SK-N-SH (cell line): ENCODE measurements around the gene DNAJC4. TPM values are rescaled to one million over a fixed set of nuclear protein-coding genes. Genes with fewer than 3 reads are reported as not detected.

Source experiments
- CTCF ChIA-PET: fragments of 300-600, 350-600 bp; formaldehyde crosslinking; extraction: SDS; loops from one replicate; lab custom pipeline; 2021; lab: Yijun Ruan, JAX
- POLR2A ChIA-PET: fragments of 350-600 bp; sonication (Branson Sonifier 250); formaldehyde crosslinking; extraction: SDS; loops from one replicate; lab custom pipeline; 2020; ENCODE audit warnings: antibody characterized with exemption, inconsistent platforms; lab: Yijun Ruan, JAX
- DNase-seq: peaks from one replicate; pipeline ENCODE4 v3.0.0; 2012
- H2AFZ ChIP-seq: fragments of 200-600 bp; sonication (generic); 2 replicates; pipeline ENCODE4 v1.8.1; 2016; ENCODE audit warnings: antibody characterized with exemption, mild to moderate bottlenecking, low read depth
- H3F3A ChIP-seq: fragments of 200-600 bp; sonication (generic); replicated peaks from 2 replicates; pipeline ENCODE3; 2016; ENCODE audit warnings: antibody characterized with exemption, mild to moderate bottlenecking; ENCODE audit not compliant: insufficient read depth
- H3K27ac ChIP-seq, 2 experiments: fragments of 200-500 bp in 1 of 2; fragments of 200-600 bp in 1 of 2; sonication (Bioruptor generic) in 1 of 2; sonication (generic), shearing (Covaris generic) in 1 of 2; 2 replicates each; pipeline versions ENCODE4 v1.5.1 to v1.6.1; 2014 to 2016; ENCODE audit warnings: low read depth in 2 of 2, inconsistent platforms in 1 of 2, low read length in 1 of 2, mild to moderate bottlenecking in 1 of 2, mixed read lengths in 1 of 2
- H3K27me3 ChIP-seq: fragments of 200-600 bp; sonication (generic), shearing (Covaris generic); 2 replicates; pipeline ENCODE4 v1.6.1; 2016; ENCODE audit warnings: mixed run types; ENCODE audit not compliant: insufficient read depth
- H3K36me3 ChIP-seq, 2 experiments: fragments of 200-500 bp in 1 of 2; fragments of 200-600 bp in 1 of 2; sonication (Bioruptor generic) in 1 of 2; sonication (generic) in 1 of 2; replicated peaks in 1 of 2; 2 replicates each; pipeline versions ENCODE3 to v1.5.1; 2014 to 2016; ENCODE audit warnings: low read length in 1 of 2, mild to moderate bottlenecking in 1 of 2; ENCODE audit not compliant: insufficient read depth in 2 of 2, control insufficient read depth in 1 of 2
- H3K4me1 ChIP-seq, 2 experiments: fragments of 200-500 bp in 1 of 2; fragments of 200-600 bp in 1 of 2; sonication (Bioruptor generic) in 1 of 2; sonication (generic), shearing (Covaris generic) in 1 of 2; 2 replicates each; pipeline versions ENCODE4 v1.5.1 to v1.6.1; 2014 to 2016; ENCODE audit warnings: low read depth in 1 of 2, low read length in 1 of 2, mixed run types in 1 of 2; ENCODE audit not compliant: insufficient read depth in 2 of 2, control insufficient read depth in 1 of 2
- H3K4me2 ChIP-seq: fragments of 200-600 bp; sonication (generic), shearing (Covaris generic); 2 replicates; pipeline ENCODE4 v1.6.1; 2017; ENCODE audit warnings: mixed run types
- H3K4me3 ChIP-seq, 2 experiments: fragments of 200-500 bp in 1 of 2; fragments of 200-600 bp in 1 of 2; sonication (Bioruptor generic) in 1 of 2; sonication (generic), shearing (Covaris generic) in 1 of 2; 2 replicates each; pipeline versions ENCODE4 v1.5.1 to v1.8.1; 2014 to 2016; ENCODE audit warnings: low read depth in 2 of 2, inconsistent platforms in 1 of 2, low read length in 1 of 2, mild to moderate bottlenecking in 1 of 2, mixed read lengths in 1 of 2, moderate library complexity in 1 of 2
- H3K79me2 ChIP-seq: fragments of 200-600 bp; sonication (generic); 2 replicates; pipeline ENCODE4 v1.8.1; 2017; ENCODE audit warnings: mild to moderate bottlenecking; ENCODE audit not compliant: insufficient read depth
- H3K9ac ChIP-seq: fragments of 200-600 bp; sonication (generic); 2 replicates; pipeline ENCODE4 v1.6.1; 2017; ENCODE audit warnings: mixed run types
- H3K9me2 ChIP-seq: fragments of 200-600 bp; sonication (generic); 2 replicates; pipeline ENCODE4 v1.6.1; 2017; ENCODE audit warnings: mixed run types
- H3K9me3 ChIP-seq: fragments of 200-600 bp; sonication (generic); 2 replicates; pipeline ENCODE4 v1.6.1; 2017; ENCODE audit warnings: mixed run types, mild to moderate bottlenecking, moderate library complexity
- H4K20me1 ChIP-seq: fragments of 200-600 bp; sonication (generic); 2 replicates; pipeline ENCODE4 v1.6.1; 2017; ENCODE audit warnings: mild to moderate bottlenecking, mixed run types; ENCODE audit not compliant: insufficient read depth
- CTCF ChIP-seq: fragments of 200-600 bp; sonication (generic); IDR thresholded peaks from 2 replicates; pipeline ENCODE4 v1.6.1; 2017; ENCODE audit warnings: antibody characterized with exemption, mild to moderate bottlenecking, moderate library complexity
- EP300 ChIP-seq, 2 experiments: IDR thresholded peaks; 2 replicates each; pipeline versions ENCODE4 v1.4.0 to v1.6.1; 2012; ENCODE audit warnings: borderline replicate concordance in 1 of 2, low read depth in 1 of 2, low read length in 1 of 2
- FOXM1 ChIP-seq: IDR thresholded peaks from 2 replicates; pipeline ENCODE4 v1.4.0; 2012; ENCODE audit warnings: low read depth, mild to moderate bottlenecking
- GABPA ChIP-seq: IDR thresholded peaks from 2 replicates; pipeline ENCODE4 v1.4.0; 2012; ENCODE audit warnings: low read depth, mild to moderate bottlenecking
- IRF3 ChIP-seq: fragments of 150-350 bp; IDR thresholded peaks from 2 replicates; pipeline ENCODE4 v1.6.1; 2016; ENCODE audit warnings: mild to moderate bottlenecking, low read depth, low read length
- MXI1 ChIP-seq: IDR thresholded peaks from 2 replicates; pipeline ENCODE4 v1.6.1; 2012; ENCODE audit warnings: mild to moderate bottlenecking, low read depth, low read length, improper control_type of control experiment
- NFIC ChIP-seq: IDR thresholded peaks from 2 replicates; pipeline ENCODE4 v1.4.0; 2012; ENCODE audit warnings: borderline replicate concordance
- PBX3 ChIP-seq: IDR thresholded peaks from 2 replicates; pipeline ENCODE4; 2012
- RXRA ChIP-seq: IDR thresholded peaks from 2 replicates; pipeline ENCODE4 v1.4.0; 2012; ENCODE audit warnings: low read depth, mild to moderate bottlenecking, borderline replicate concordance
- TCF12 ChIP-seq: IDR thresholded peaks from 2 replicates; pipeline ENCODE4 v1.4.0; 2012
- TEAD4 ChIP-seq: IDR thresholded peaks from 2 replicates; pipeline ENCODE4 v1.4.0; 2012; ENCODE audit warnings: mild to moderate bottlenecking, borderline replicate concordance; ENCODE audit not compliant: insufficient read depth
- WGBS: methylation state at CpG from one replicate; pipeline ENCODE4 v1.1.6; 2017; ENCODE audit warnings: low lambda C conversion rate; 5-methylcytosine and 5-hydroxymethylcytosine counted together
- polyA plus RNA-seq, 3 experiments: library from polyadenylated mRNA; depleted of rRNA; stranded (reverse); fragments of >200 nt; gene quantifications; 2 replicates each; pipeline ENCODE4 v1.2.3, GENCODE V29; 2012

DNAJC4 gene
- polyA plus RNA-seq, 1 of the 3 experiments (the other 2 are of a cell fraction), result 52.1 TPM

GRCh38 chr11:64245401-64245796, 15.1 kb downstream of the DNAJC4 start:
- Histone ChIP-seq H3F3A (peaks cover 13% of the 10 kb centered on the region), H4K20me1 (no peaks in the 10 kb centered on the region), H3K27me3 (no peaks in the 10 kb centered on the region), H3K9me3 (no peaks in the 10 kb centered on the region), H3K4me2 (peak overlapping the region; percentile 77), H3K36me3 (peaks cover 10 to 14% of the 10 kb centered on the region in 2 experiments), H3K79me2 (peaks cover 48% of the 10 kb centered on the region), H2AFZ (no peak overlapping the region)
- DNase-seq, result no peak
- ChIA-PET CTCF (interaction anchor here (1.0 to 3.4 kb wide), 6 partner anchors 15 to 1084 kb away, joined by 3 to 20 read pairs (median 8); partner anchors contain the start of genes DNAJC4 and ESRRA), POLR2A (interaction anchor here (1.0 to 12.4 kb wide), 7 partner anchors 18 to 64 kb away, joined by 3 to 112 read pairs (median 3); partner anchors contain the start of gene ESRRA)
- TF ChIP-seq EP300 (IDR thresholded peaks at IDR 0.05; ENCODE audit: borderline replicate concordance in 1 of 2, low read depth in 1 of 2, low read length in 1 of 2) (peak in 1 of 2 experiments; percentile 32; a peak in 1 of 4 replicates), GABPA (peak; percentile 28; the same call in 1 of the 2 replicates), MXI1 (no peak; the same call in 1 of the 2 replicates), TCF12 (no peak; the same call in 1 of the 2 replicates), CTCF (no peak), FOXM1 (no peak), NFIC (0 out of 2 replicates have a peak, but pooled peaks have one; percentile 16), IRF3 (no peak), TEAD4 (0 out of 2 replicates have a peak, but pooled peaks have one; percentile 15), RXRA (no peak), PBX3 (peak; percentile 26)
- TF ChIP-seq, all 33 proteins: peak for 5
- Histone ChIP-seq H3K9ac (peak overlapping the region; percentile 72; the same call in 1 of the 2 replicates), H3K27ac (peak overlapping the region; percentile 63 to 89), H3K9me2 (no peaks in the 10 kb centered on the region), H3K4me3 (peak overlapping the region; percentile 75 to 98), H3K4me1 (peaks cover 10 to 39% of the 10 kb centered on the region in 2 experiments; a peak in 2 of 4 replicates)
- 0% methylated on average over 5 of the region's 6 CpGs for whole genome bisulfite sequencing
